ENCODE measurements around the gene DBR1.
"Not testable (repeated sequence)": the region's sequence is repeated elsewhere in the genome, so short reads cannot be mapped to it uniquely, and the experiment has no call there.

The DBR1 gene

GRCh38 chr3:138173769-138174420 lies 826 bp downstream of the DBR1 start:
- Histone ChIP-seq H3K36me3 (ENCODE audit: control insufficient read depth, insufficient read depth, low read length) (no peaks in the 10 kb centered on the region), H3K4me1 (ENCODE audit: control insufficient read depth, insufficient read depth, low read length) (no peaks in the 10 kb centered on the region), H3K27me3 (ENCODE audit: control insufficient read depth, insufficient read depth, low read length) (peaks cover 2% of the 10 kb centered on the region), H3K4me3 (ENCODE audit: low read length) (peak overlapping the region; percentile 69), H3K9ac (ENCODE audit: low read length) (peak overlapping the region; percentile 50), H3K27ac (ENCODE audit: low read depth, low read length) (peak overlapping the region; percentile 69)

- Histone ChIP-seq H3K27me3 (ENCODE audit: control insufficient read depth, insufficient read depth, low read length) (peaks cover 2% of the 10 kb centered on the region), H3K4me1 (ENCODE audit: control insufficient read depth, insufficient read depth, low read length) (no peaks in the 10 kb centered on the region), H3K9ac (ENCODE audit: low read length) (no peak overlapping the region), H3K4me3 (ENCODE audit: low read length) (no peak overlapping the region), H3K36me3 (ENCODE audit: control insufficient read depth, insufficient read depth, low read length) (no peaks in the 10 kb centered on the region), H3K27ac (ENCODE audit: low read depth, low read length) (no peak overlapping the region)
Observed at GRCh38 chr3:138172625-138173024, 2.1 kb downstream of the DBR1 start.

DNA sequence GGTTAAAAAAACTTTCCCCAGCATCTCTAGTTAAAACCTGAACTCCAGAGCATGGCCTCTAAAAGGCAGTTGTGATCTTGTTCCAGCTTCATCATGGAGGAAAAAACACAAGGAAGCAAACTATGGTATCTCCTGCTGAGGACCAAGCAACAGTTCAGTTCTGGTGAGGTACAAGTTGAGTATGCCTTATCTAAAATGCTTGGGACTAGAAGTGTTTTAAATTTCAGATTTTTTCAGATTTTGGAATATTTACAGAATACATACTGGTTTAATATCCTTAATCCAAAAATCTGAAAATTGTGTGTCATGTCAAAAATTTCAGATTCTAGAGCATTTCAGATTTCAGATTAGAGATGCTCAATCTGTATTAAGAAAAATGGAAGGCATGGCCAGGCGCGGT lies 9.7 kb downstream of the DBR1 start:
- Histone ChIP-seq H3K4me1 (ENCODE audit: control insufficient read depth, insufficient read depth, low read length) (no peaks in the 10 kb centered on the region), H3K36me3 (ENCODE audit: control insufficient read depth, insufficient read depth, low read length) (peaks cover 12% of the 10 kb centered on the region), H3K27me3 (ENCODE audit: control insufficient read depth, insufficient read depth, low read length) (no peaks in the 10 kb centered on the region), H3K27ac (ENCODE audit: low read depth, low read length) (no peak overlapping the region), H3K9ac (ENCODE audit: low read length) (no peak overlapping the region), H3K4me3 (ENCODE audit: low read length) (no peak overlapping the region)

DNA sequence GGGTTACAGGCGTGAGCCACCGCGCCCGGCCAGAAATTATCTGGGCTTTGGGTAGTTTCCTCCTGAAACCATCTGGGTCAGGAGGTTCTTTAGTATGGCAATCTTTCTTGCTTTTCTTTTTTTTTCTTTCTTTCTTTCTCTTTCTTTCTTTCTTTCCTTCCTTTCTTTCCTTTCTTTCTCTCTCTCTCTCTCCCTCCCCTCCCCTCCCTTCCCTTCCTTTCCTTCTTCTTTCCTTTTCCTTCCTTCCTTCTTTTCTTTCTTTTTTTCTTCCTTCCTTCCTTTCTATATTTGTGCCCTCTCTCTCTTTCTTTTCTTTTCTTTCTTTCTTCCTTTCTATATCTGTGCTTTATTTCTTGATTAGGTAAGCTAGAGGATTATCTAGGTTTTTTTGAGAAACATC lies 17.0 kb downstream of the DBR1 start:
- no peaks in the 10 kb centered on the region for H3K27me3 ChIP-seq (ENCODE audit: control insufficient read depth, insufficient read depth, low read length)
- no peak overlapping the region for H3K27ac ChIP-seq (ENCODE audit: low read depth, low read length)
- no peak overlapping the region for H3K4me3 ChIP-seq (ENCODE audit: low read length)
- no peak overlapping the region for H3K9ac ChIP-seq (ENCODE audit: low read length)
- no peaks in the 10 kb centered on the region for H3K4me1 ChIP-seq (ENCODE audit: control insufficient read depth, insufficient read depth, low read length)
- peaks cover 7% of the 10 kb centered on the region for H3K36me3 ChIP-seq (ENCODE audit: control insufficient read depth, insufficient read depth, low read length)

DNA sequence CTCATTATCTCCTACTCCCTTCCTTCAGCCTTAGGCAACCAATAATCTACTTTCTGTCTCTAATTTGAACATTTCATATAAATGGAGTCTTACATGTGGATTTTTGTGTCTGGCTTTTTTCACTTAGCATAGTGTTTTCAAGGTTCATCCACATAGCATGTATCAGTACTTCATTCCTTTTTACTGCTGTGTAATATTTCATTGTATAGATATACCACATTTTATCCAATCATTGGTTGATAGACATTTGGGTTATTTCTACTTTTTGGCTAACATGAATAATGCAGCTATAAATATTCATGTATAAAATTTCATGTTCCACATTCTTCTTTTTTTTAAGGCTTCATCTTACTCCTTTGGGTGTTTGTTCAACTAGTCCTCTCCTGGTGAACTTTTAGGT lies 20.2 kb downstream of the DBR1 start:
- Histone ChIP-seq H3K27me3 (ENCODE audit: control insufficient read depth, insufficient read depth, low read length) (no peaks in the 10 kb centered on the region), H3K9ac (ENCODE audit: low read length) (no peak overlapping the region)

GRCh38 chr3:138148503-138148902 lies 26.2 kb downstream of the DBR1 start:
- Histone ChIP-seq H3K9ac (ENCODE audit: low read length) (no peak overlapping the region), H3K36me3 (ENCODE audit: control insufficient read depth, insufficient read depth, low read length) (no peaks in the 10 kb centered on the region), H3K4me3 (ENCODE audit: low read length) (no peak overlapping the region), H3K4me1 (ENCODE audit: control insufficient read depth, insufficient read depth, low read length) (no peaks in the 10 kb centered on the region), H3K27ac (ENCODE audit: low read depth, low read length) (no peak overlapping the region), H3K27me3 (ENCODE audit: control insufficient read depth, insufficient read depth, low read length) (no peaks in the 10 kb centered on the region)

More for the DNA sequence above, 20.2 kb downstream of the DBR1 start:
- no peaks in the 10 kb centered on the region for H3K4me1 ChIP-seq (ENCODE audit: control insufficient read depth, insufficient read depth, low read length)
- no peaks in the 10 kb centered on the region for H3K36me3 ChIP-seq (ENCODE audit: control insufficient read depth, insufficient read depth, low read length)
- H3K27ac ChIP-seq (ENCODE audit: low read depth, low read length): no peak overlapping the region
- H3K4me3 ChIP-seq (ENCODE audit: low read length): no peak overlapping the region

DNA sequence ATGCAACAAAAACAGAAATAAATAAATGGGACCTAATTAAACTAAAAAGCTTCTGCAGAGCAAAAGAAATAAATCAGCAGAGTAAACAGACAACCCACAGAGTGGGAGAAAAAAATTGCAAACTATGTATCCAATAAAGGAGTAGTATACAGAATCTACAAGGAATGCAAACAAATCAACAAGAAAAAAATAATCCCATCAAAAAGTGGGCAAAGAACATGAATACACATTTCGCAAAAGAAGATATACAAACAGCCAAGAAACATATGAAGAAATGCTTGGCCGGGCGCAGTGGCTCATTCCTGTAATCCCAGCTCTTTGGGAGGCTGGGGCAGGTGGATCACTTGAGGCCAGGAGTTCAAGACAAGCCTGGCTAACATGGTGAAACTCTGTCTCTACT lies 32.5 kb downstream of the DBR1 start:
- not testable (repeated sequence) for H3K27me3 ChIP-seq (ENCODE audit: control insufficient read depth, insufficient read depth, low read length); H3K9ac ChIP-seq (ENCODE audit: low read length); H3K36me3 ChIP-seq (ENCODE audit: control insufficient read depth, insufficient read depth, low read length)

GRCh38 chr3:138140940-138141339 lies 33.8 kb downstream of the DBR1 start:
- no peak overlapping the region for H3K4me3 ChIP-seq (ENCODE audit: low read length)
- H3K27ac ChIP-seq (ENCODE audit: low read depth, low read length): no peak overlapping the region
- H3K36me3 ChIP-seq (ENCODE audit: control insufficient read depth, insufficient read depth, low read length): no peaks in the 10 kb centered on the region
- no peaks in the 10 kb centered on the region for H3K27me3 ChIP-seq (ENCODE audit: control insufficient read depth, insufficient read depth, low read length)
- no peaks in the 10 kb centered on the region for H3K4me1 ChIP-seq (ENCODE audit: control insufficient read depth, insufficient read depth, low read length)
- no peak overlapping the region for H3K9ac ChIP-seq (ENCODE audit: low read length)

More for the DNA sequence above, 32.5 kb downstream of the DBR1 start:
- H3K4me3 ChIP-seq (ENCODE audit: low read length); H3K4me1 ChIP-seq (ENCODE audit: control insufficient read depth, insufficient read depth, low read length); H3K27ac ChIP-seq (ENCODE audit: low read depth, low read length): not testable (repeated sequence)

DNA sequence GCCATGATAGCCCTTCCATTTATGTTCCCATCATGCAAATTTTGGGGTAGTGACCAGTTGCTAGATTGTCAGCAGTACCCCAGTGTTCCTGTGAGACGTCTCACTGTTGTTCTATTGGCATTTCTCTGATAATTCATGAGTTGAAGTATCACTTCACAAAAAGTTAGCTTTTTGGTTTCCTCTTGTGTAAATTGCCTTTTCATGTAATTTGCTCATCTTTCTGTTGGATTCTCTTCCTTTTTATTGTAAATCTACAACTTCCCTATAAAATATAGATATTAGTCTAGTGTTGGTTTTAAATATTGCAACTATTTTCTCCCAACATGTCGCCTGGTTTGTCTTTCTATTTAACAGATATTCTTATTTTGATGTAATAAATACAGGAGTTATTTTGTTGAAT lies 35.0 kb downstream of the DBR1 start:
- H3K9ac ChIP-seq (ENCODE audit: low read length): no peak overlapping the region
- H3K27ac ChIP-seq (ENCODE audit: low read depth, low read length): no peak overlapping the region
- H3K4me3 ChIP-seq (ENCODE audit: low read length): no peak overlapping the region
- no peaks in the 10 kb centered on the region for H3K36me3 ChIP-seq (ENCODE audit: control insufficient read depth, insufficient read depth, low read length)
- no peaks in the 10 kb centered on the region for H3K4me1 ChIP-seq (ENCODE audit: control insufficient read depth, insufficient read depth, low read length)
- no peaks in the 10 kb centered on the region for H3K27me3 ChIP-seq (ENCODE audit: control insufficient read depth, insufficient read depth, low read length)

GRCh38 chr3:138137861-138138260 lies 36.9 kb downstream of the DBR1 start:
- no peaks in the 10 kb centered on the region for H3K4me1 ChIP-seq (ENCODE audit: control insufficient read depth, insufficient read depth, low read length)
- H3K4me3 ChIP-seq (ENCODE audit: low read length): no peak overlapping the region
- no peak overlapping the region for H3K9ac ChIP-seq (ENCODE audit: low read length)
- no peak overlapping the region for H3K27ac ChIP-seq (ENCODE audit: low read depth, low read length)
- H3K27me3 ChIP-seq (ENCODE audit: control insufficient read depth, insufficient read depth, low read length): no peaks in the 10 kb centered on the region
- H3K36me3 ChIP-seq (ENCODE audit: control insufficient read depth, insufficient read depth, low read length): no peaks in the 10 kb centered on the region

- H3K36me3 ChIP-seq (ENCODE audit: control insufficient read depth, insufficient read depth, low read length): no peaks in the 10 kb centered on the region
- H3K9ac ChIP-seq (ENCODE audit: low read length): no peak overlapping the region
- no peaks in the 10 kb centered on the region for H3K27me3 ChIP-seq (ENCODE audit: control insufficient read depth, insufficient read depth, low read length)
- no peak overlapping the region for H3K4me3 ChIP-seq (ENCODE audit: low read length)
- H3K27ac ChIP-seq (ENCODE audit: low read depth, low read length): no peak overlapping the region
- H3K4me1 ChIP-seq (ENCODE audit: control insufficient read depth, insufficient read depth, low read length): no peaks in the 10 kb centered on the region
Observed at GRCh38 chr3:138136201-138136600, 38.5 kb downstream of the DBR1 start.

DNA sequence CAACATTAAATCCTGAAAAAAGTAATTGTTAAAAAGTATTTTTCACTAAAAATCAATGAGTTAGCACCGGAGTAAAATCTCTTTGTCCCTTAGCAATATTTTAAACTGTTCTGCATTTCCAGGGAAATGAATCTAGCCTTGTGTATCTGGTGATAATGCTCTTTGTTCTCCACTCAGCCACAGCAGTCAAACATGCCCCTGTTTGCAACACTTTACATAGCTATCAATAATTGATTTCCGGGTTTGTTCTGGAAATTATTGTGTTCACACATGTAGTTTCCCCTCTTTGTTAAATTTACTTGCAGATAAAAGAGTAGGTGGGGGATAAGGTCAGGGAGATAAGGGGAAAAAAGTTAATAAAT lies 38.9 kb downstream of the DBR1 start:
- H3K27ac ChIP-seq (ENCODE audit: low read depth, low read length): no peak overlapping the region
- no peaks in the 10 kb centered on the region for H3K36me3 ChIP-seq (ENCODE audit: control insufficient read depth, insufficient read depth, low read length)
- H3K4me3 ChIP-seq (ENCODE audit: low read length): no peak overlapping the region
- H3K9ac ChIP-seq (ENCODE audit: low read length): no peak overlapping the region
- H3K27me3 ChIP-seq (ENCODE audit: control insufficient read depth, insufficient read depth, low read length): no peaks in the 10 kb centered on the region
- H3K4me1 ChIP-seq (ENCODE audit: control insufficient read depth, insufficient read depth, low read length): no peaks in the 10 kb centered on the region

DNA sequence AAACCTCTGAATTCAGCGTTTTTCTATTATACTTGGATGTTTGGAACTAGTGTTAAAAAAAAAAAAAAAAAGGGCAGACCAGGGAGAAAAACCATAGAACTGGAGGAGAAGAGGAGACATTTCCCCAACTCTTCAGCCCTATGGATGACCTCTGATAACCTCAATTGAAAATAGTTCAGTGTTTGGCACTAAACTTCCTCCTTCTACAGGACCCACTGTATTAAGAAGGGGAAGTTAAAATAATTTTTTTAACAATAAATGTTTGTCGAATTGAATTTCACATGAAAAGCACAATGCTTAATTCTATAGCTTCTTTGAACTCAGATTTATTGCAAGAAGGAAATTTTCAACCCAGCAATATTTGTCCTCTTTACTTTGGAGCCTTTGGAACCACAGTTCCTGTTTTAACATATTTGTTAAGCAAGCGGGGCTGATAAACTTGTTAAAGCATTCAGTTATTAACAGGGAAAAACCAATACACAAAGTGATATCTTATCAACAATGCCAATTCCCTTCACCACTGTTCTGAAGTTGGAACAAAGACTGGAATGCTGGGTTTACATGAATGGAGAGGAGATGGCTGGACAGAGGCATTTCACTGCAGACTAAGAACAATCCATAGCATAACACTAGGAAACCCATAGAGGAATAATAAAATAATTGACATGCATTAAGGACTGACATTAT lies 39.4 kb downstream of the DBR1 start:
- Histone ChIP-seq H3K27ac (ENCODE audit: low read depth, low read length) (no peak overlapping the region), H3K4me3 (ENCODE audit: low read length) (no peak overlapping the region), H3K36me3 (ENCODE audit: control insufficient read depth, insufficient read depth, low read length) (no peaks in the 10 kb centered on the region), H3K27me3 (ENCODE audit: control insufficient read depth, insufficient read depth, low read length) (no peaks in the 10 kb centered on the region), H3K9ac (ENCODE audit: low read length) (no peak overlapping the region), H3K4me1 (ENCODE audit: control insufficient read depth, insufficient read depth, low read length) (no peaks in the 10 kb centered on the region)

Data from rectal smooth muscle tissue (tissue), 1 donor.